SU-DHL-6 (cell line): ENCODE data around the gene TRIM40.

Source experiments
- H2AFZ ChIP-seq: fragments of 200-600 bp; sonication (generic); 2 replicates; pipeline ENCODE4 v1.6.1; 2014; ENCODE audit warnings: low read depth, mild to moderate bottlenecking, moderate library complexity, mixed read lengths, antibody characterized with exemption, low read length; ENCODE audit not compliant: severe bottlenecking
- H3F3A ChIP-seq: fragments of 200-600 bp; shearing (Covaris generic); 2 replicates; pipeline ENCODE4 v1.6.0; 2016; ENCODE audit warnings: antibody characterized with exemption, mild to moderate bottlenecking; ENCODE audit not compliant: insufficient read depth
- H3K27ac ChIP-seq: fragments of 200-600 bp; sonication (generic); 2 replicates; pipeline ENCODE4 v1.5.1; 2016; ENCODE audit warnings: low read depth, mild to moderate bottlenecking, low read length, moderate library complexity, mixed read lengths
- H3K27me3 ChIP-seq: fragments of 200-600 bp; sonication (generic), shearing (Covaris generic); 2 replicates; pipeline ENCODE4 v1.6.0; 2014; ENCODE audit warnings: mild to moderate bottlenecking, low read length
- H3K36me3 ChIP-seq: fragments of 200-600 bp; sonication (generic); 2 replicates; pipeline ENCODE4 v1.6.1; 2014; ENCODE audit warnings: mild to moderate bottlenecking, low read length, mixed read lengths
- H3K4me2 ChIP-seq: fragments of 300-600, 200-600 bp; shearing (Covaris generic), sonication (generic); 2 replicates; pipeline ENCODE4 v1.6.0; 2014; ENCODE audit warnings: low read length, low read depth, mild to moderate bottlenecking; ENCODE audit not compliant: poor library complexity, severe bottlenecking
- H3K4me3 ChIP-seq: fragments of 200-600 bp; sonication (generic); 2 replicates; pipeline ENCODE4 v1.5.1; 2014; ENCODE audit warnings: antibody characterized with exemption, low read length, mild to moderate bottlenecking, mixed read lengths; ENCODE audit not compliant: insufficient read depth, poor library complexity, severe bottlenecking
- H3K79me2 ChIP-seq: fragments of 200-600 bp; sonication (generic); 2 replicates; pipeline ENCODE4 v1.6.1; 2014; ENCODE audit warnings: mild to moderate bottlenecking, low read length, moderate library complexity; ENCODE audit not compliant: insufficient read depth
- H3K9ac ChIP-seq: fragments of 200-600 bp; sonication (generic); 2 replicates; pipeline ENCODE4 v1.7.0; 2014; ENCODE audit warnings: mild to moderate bottlenecking, low read length
- H3K9me2 ChIP-seq: fragments of 200-600 bp; sonication (generic); replicated peaks from 2 replicates; pipeline ENCODE4 v1.6.1; 2014; ENCODE audit warnings: low read length; ENCODE audit not compliant: insufficient read depth
- H3K9me3 ChIP-seq: fragments of 200-600 bp; sonication (generic); 2 replicates; pipeline ENCODE4 v1.6.1; 2014; ENCODE audit warnings: low read length, mixed read lengths; ENCODE audit not compliant: insufficient read depth
- H4K20me1 ChIP-seq: fragments of 200-600 bp; sonication (generic); 2 replicates; pipeline ENCODE4 v1.6.1; 2014; ENCODE audit warnings: low read depth, mild to moderate bottlenecking, antibody characterized with exemption, low read length, moderate library complexity, mixed read lengths
- CTCF ChIP-seq: fragments of 200-600 bp; sonication (generic); IDR thresholded peaks from one replicate; pipeline ENCODE4 v1.5.1; 2017; ENCODE audit warnings: antibody characterized with exemption, mild to moderate bottlenecking, low read length, moderate library complexity; ENCODE audit not compliant: insufficient read depth, poor library complexity, severe bottlenecking
- EZH2phosphoT487 ChIP-seq: fragments of 200-600 bp; sonication (generic), shearing (Covaris generic); conservative IDR thresholded peaks from 2 replicates; pipeline ENCODE4 v1.6.1; 2018; ENCODE audit warnings: mild to moderate bottlenecking, antibody characterized with exemption, low read length, moderate library complexity, mixed read lengths

Gene TRIM40

GRCh38 chr6:30112402-30112994, 23.4 kb upstream of the TRIM40 start:
- Histone ChIP-seq H3K27ac (no peak overlapping the region), H2AFZ (no peak overlapping the region)

GRCh38 chr6:30113003-30113759, 22.8 kb upstream of the TRIM40 start, which contains the start of gene TRIM31:
Gene TRIM31 (minus strand): TSS chr6:30113090. CDS start chr6:30112805, 285 bp downstream.
- no peaks in the 10 kb centered on the region for H3K36me3 ChIP-seq
- H3F3A ChIP-seq, result no peaks in the 10 kb centered on the region
- no peaks in the 10 kb centered on the region for H3K9me2 ChIP-seq
- no peak for TF ChIP-seq CTCF
- TF ChIP-seq EZH2phosphoT487, result no peak; the same call in 1 of the 2 replicates
- H2AFZ ChIP-seq, result no peak within 1 kb of the TSS
- H3K27me3 ChIP-seq, result no peaks in the 10 kb centered on the region
- H3K4me2 ChIP-seq, result no peak within 1 kb of the TSS
- no peak within 1 kb of the TSS for H3K9ac ChIP-seq
- H3K4me3 ChIP-seq, result no peak within 1 kb of the TSS
- H3K9me3 ChIP-seq, result no peaks in the 10 kb centered on the region
- no peaks in the 10 kb centered on the region for H3K79me2 ChIP-seq
- no peak within 1 kb of the TSS for H3K27ac ChIP-seq
- no peaks in the 10 kb centered on the region for H4K20me1 ChIP-seq

More at GRCh38 chr6:30112402-30112994, 23.4 kb upstream of the TRIM40 start:
- no peaks in the 10 kb centered on the region for H3K9me3 ChIP-seq
- H3K9me2 ChIP-seq, result no peaks in the 10 kb centered on the region
- no peaks in the 10 kb centered on the region for H3K36me3 ChIP-seq
- H3K4me3 ChIP-seq, result no peak overlapping the region
- H3K27me3 ChIP-seq, result no peaks in the 10 kb centered on the region
- H3K4me2 ChIP-seq, result no peak overlapping the region
- H3K9ac ChIP-seq, result no peak overlapping the region
- TF ChIP-seq CTCF (no peak), EZH2phosphoT487 (no peak)
- H3K79me2 ChIP-seq, result no peaks in the 10 kb centered on the region
- no peaks in the 10 kb centered on the region for H3F3A ChIP-seq
- H4K20me1 ChIP-seq, result no peaks in the 10 kb centered on the region

- Histone ChIP-seq H3K9ac (no peak overlapping the region), H3K27me3 (no peaks in the 10 kb centered on the region), H3F3A (no peaks in the 10 kb centered on the region), H4K20me1 (no peaks in the 10 kb centered on the region), H2AFZ (no peak overlapping the region), H3K4me2 (no peak overlapping the region), H3K9me3 (no peaks in the 10 kb centered on the region), H3K36me3 (no peaks in the 10 kb centered on the region), H3K9me2 (no peaks in the 10 kb centered on the region), H3K4me3 (no peak overlapping the region), H3K79me2 (no peaks in the 10 kb centered on the region), H3K27ac (no peak overlapping the region)
- TF ChIP-seq CTCF (no peak), EZH2phosphoT487 (no peak; the same call in 1 of the 2 replicates)
These were observed 22.1 kb upstream of the TRIM40 start for GRCh38 chr6:30113841-30114240.
